Endodermal cell (in vitro differentiated cells): Measurements from ENCODE around the gene ALOX5AP. TPM values are rescaled to one million over a fixed set of nuclear protein-coding genes. Genes with fewer than 3 reads are reported as not detected.

Experiments used
- DNase-seq: peaks from one replicate; pipeline ENCODE4 v3.0.0-alpha.2; 2017
- H3K27ac ChIP-seq: 2 replicates; pipeline ENCODE4 v1.5.1; 2013; ENCODE audit warnings: mild to moderate bottlenecking, low read depth, low read length, moderate library complexity
- H3K27me3 ChIP-seq: 2 replicates; pipeline ENCODE4 v1.6.1; 2013; ENCODE audit warnings: mild to moderate bottlenecking, low read length, moderate library complexity; ENCODE audit not compliant: insufficient read depth, control insufficient read depth, poor library complexity, severe bottlenecking
- H3K36me3 ChIP-seq: 2 replicates; pipeline ENCODE4 v1.7.0; 2013; ENCODE audit warnings: mild to moderate bottlenecking, low read length, moderate library complexity; ENCODE audit not compliant: control insufficient read depth, insufficient read depth
- H3K4me1 ChIP-seq: one replicate; pipeline ENCODE4 v1.7.0; 2013; ENCODE audit warnings: low read length; ENCODE audit not compliant: control insufficient read depth, insufficient read depth
- H3K4me3 ChIP-seq: 2 replicates; pipeline ENCODE4 v1.5.1; 2013; ENCODE audit warnings: mild to moderate bottlenecking, low read length, moderate library complexity
- H3K9ac ChIP-seq: 2 replicates; pipeline ENCODE4 v1.6.1; 2013; ENCODE audit warnings: mild to moderate bottlenecking, low read length, moderate library complexity; ENCODE audit not compliant: poor library complexity, severe bottlenecking; ENCODE audit errors: extremely low read depth
- H3K9me3 ChIP-seq: 2 replicates; pipeline ENCODE4 v1.6.1; 2013; ENCODE audit warnings: mild to moderate bottlenecking, low read length, moderate library complexity; ENCODE audit not compliant: control insufficient read depth
- H3K27ac Mint-ChIP-seq: 2 replicates; pipeline ENCODE4 v1.8.0; 2020; ENCODE audit warnings: mixed read lengths
- H3K27me3 Mint-ChIP-seq: 2 replicates; pipeline ENCODE4 v1.8.0; 2021; ENCODE audit warnings: mild to moderate bottlenecking, mixed read lengths; ENCODE audit not compliant: insufficient read depth
- H3K36me3 Mint-ChIP-seq: 2 replicates; pipeline ENCODE4 v1.8.0; 2020; ENCODE audit warnings: low read depth, mixed read lengths
- H3K4me1 Mint-ChIP-seq: 2 replicates; pipeline ENCODE4 v1.8.0; 2020; ENCODE audit warnings: mixed read lengths
- H3K4me3 Mint-ChIP-seq: 2 replicates; pipeline ENCODE4 v1.8.0; 2020; ENCODE audit warnings: mild to moderate bottlenecking, moderate library complexity, mixed read lengths
- H3K9me3 Mint-ChIP-seq: 2 replicates; pipeline ENCODE4 v1.8.0; 2020; ENCODE audit warnings: mild to moderate bottlenecking, mixed read lengths
- WGBS, 2 experiments: methylation state at CpG; one replicate each; pipeline versions ENCODE4 v1.1.5 to v1.1.7; 2013; ENCODE audit warnings: missing lambda C conversion rate in 2 of 2, mixed read lengths in 1 of 2; ENCODE audit not compliant: insufficient coverage in 1 of 2, insufficient read length in 1 of 2; 5-methylcytosine and 5-hydroxymethylcytosine counted together
- total RNA-seq, 2 donors: library from RNA; stranded (reverse); fragmentation: NEBNext Ultra II Directional in 1 of 2; extraction: Animal tissue kit (Norgen Biotek cat#: 25700) in 1 of 2; gene quantifications; 2 replicates in 1 of 2; 3 replicates in 1 of 2; pipeline ENCODE4 v1.2.1, GENCODE V29; 2021
- TF ChIP-seq, protein P1 (sequence below): fragments of 200-600 bp; sonication (generic); conservative IDR thresholded peaks from 2 replicates; pipeline ENCODE4 v1.5.0; 2021; ENCODE audit warnings: antibody characterized with exemption, mild to moderate bottlenecking

The ALOX5AP gene
- total RNA-seq, 2 donors from 2014 or later: not detected

DNA sequence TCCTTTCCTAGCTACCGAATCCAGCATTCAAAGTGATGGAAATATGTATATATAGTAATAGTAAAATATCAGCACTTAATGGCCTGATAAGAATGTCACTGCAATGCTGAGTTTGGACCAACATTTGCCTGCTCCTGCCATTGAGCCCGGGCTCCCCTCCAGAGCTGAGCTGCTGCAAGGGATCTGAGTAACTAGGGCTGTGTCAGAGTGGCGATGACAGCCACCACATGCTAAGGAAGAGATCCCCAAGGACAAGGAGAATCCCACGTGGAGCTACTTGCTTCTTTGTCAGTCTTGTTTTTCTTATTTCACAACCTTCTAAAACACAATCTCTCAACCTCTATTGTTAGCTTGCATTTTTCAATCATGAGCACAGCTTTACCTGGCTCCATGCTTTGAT, 19.5 kb upstream of the ALOX5AP start:
- Histone ChIP-seq H3K36me3 (no peaks in the 10 kb centered on the region), H3K4me1 (no peaks in the 10 kb centered on the region), H3K9ac (no peak overlapping the region), H3K27ac (no peak overlapping the region), H3K9me3 (no peaks in the 10 kb centered on the region), H3K27me3 (no peaks in the 10 kb centered on the region), H3K4me3 (no peak overlapping the region)
- 86 to 92% methylated on average over 1 to 4 of the region's 4 CpGs for WGBS, 2 experiments
- H3K4me3 Mint-ChIP-seq: no peak overlapping the region
- DNase-seq: peak; percentile 10
- no peaks in the 10 kb centered on the region for H3K9me3 Mint-ChIP-seq
- no peaks in the 10 kb centered on the region for H3K36me3 Mint-ChIP-seq
- no peaks in the 10 kb centered on the region for H3K27me3 Mint-ChIP-seq
- H3K27ac Mint-ChIP-seq: no peak overlapping the region
- TF ChIP-seq, protein P1, sequence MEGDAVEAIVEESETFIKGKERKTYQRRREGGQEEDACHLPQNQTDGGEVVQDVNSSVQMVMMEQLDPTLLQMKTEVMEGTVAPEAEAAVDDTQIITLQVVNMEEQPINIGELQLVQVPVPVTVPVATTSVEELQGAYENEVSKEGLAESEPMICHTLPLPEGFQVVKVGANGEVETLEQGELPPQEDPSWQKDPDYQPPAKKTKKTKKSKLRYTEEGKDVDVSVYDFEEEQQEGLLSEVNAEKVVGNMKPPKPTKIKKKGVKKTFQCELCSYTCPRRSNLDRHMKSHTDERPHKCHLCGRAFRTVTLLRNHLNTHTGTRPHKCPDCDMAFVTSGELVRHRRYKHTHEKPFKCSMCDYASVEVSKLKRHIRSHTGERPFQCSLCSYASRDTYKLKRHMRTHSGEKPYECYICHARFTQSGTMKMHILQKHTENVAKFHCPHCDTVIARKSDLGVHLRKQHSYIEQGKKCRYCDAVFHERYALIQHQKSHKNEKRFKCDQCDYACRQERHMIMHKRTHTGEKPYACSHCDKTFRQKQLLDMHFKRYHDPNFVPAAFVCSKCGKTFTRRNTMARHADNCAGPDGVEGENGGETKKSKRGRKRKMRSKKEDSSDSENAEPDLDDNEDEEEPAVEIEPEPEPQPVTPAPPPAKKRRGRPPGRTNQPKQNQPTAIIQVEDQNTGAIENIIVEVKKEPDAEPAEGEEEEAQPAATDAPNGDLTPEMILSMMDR: no peak
- no peaks in the 10 kb centered on the region for H3K4me1 Mint-ChIP-seq

DNA sequence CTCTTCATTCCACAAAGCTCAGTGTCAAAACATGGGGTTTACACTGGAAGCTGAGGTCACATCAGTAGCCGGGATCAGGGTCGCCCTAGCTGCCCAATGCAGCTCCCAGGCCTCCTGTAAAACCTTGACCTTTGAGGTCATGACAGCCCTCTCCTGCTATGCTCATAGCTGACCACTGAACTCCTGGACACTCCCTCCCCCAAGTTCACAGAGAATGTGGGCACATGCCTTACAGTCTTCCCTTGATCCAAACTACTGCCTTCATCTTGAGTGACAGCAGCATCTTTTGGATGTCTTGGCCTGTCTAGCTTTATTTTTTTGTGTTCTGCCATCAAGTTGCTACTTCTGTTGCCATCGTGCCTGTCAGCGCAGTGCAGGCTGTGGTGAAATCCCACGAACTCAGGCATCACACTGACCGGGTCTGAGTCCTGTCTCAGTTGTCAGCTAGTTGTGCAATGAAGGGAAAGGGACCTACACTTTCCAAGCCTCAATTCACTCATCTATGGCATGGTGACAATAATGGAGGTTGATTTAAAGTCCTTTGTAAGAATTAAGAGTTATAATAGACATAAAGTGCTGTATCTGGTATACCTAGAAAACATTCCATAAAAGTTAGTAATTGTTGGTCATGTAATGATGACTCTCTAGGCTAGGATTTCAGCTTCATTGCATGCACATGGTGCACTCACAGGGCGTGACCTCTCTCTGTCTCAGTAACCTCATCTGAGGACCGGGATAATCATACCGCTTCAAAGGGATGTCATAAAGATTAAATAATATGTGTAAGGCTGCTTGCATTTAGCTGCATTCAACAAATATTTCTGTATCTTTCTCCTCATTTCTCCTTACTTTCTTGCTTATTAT, 16.4 kb upstream of the ALOX5AP start:
- 94 to 98% methylated on average over 8 to 9 of the region's 9 CpGs for WGBS, 2 experiments
- no peak overlapping the region for H3K27ac ChIP-seq
- no peaks in the 10 kb centered on the region for H3K36me3 Mint-ChIP-seq
- DNase-seq: no peak
- no peak overlapping the region for H3K4me3 ChIP-seq
- H3K36me3 ChIP-seq: no peaks in the 10 kb centered on the region
- TF ChIP-seq, protein P1: no peak
- H3K27me3 ChIP-seq: no peaks in the 10 kb centered on the region
- H3K9me3 ChIP-seq: no peaks in the 10 kb centered on the region
- no peak overlapping the region for H3K4me3 Mint-ChIP-seq
- H3K27ac Mint-ChIP-seq: no peak overlapping the region
- no peaks in the 10 kb centered on the region for H3K4me1 ChIP-seq
- peaks cover 4% of the 10 kb centered on the region for H3K27me3 Mint-ChIP-seq
- H3K9ac ChIP-seq: no peak overlapping the region
- H3K9me3 Mint-ChIP-seq: no peaks in the 10 kb centered on the region
- no peaks in the 10 kb centered on the region for H3K4me1 Mint-ChIP-seq

DNA sequence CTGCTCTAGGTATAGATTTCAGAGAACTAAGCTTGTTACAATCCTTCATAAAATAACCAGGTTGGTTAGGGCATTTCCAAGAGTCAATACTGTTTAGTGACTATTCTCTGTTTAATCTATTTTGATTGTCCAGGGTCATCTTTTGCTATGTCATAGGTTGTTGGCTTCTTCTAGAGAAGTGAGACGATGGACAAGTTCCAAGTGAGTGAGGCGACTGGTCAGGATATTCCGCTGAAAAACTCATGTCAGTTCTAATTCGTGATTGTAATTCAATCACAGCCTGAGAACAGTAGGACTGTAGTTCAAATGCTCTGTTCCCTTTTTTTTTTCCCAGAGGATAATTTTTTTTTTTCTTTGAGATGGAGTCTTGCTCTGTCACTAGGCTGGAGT, 15.8 kb upstream of the ALOX5AP start:
- H3K27ac Mint-ChIP-seq: no peak overlapping the region
- no peak overlapping the region for H3K4me3 ChIP-seq
- no peaks in the 10 kb centered on the region for H3K27me3 ChIP-seq
- no peaks in the 10 kb centered on the region for H3K36me3 Mint-ChIP-seq
- H3K27ac ChIP-seq: no peak overlapping the region
- no peaks in the 10 kb centered on the region for H3K9me3 Mint-ChIP-seq
- TF ChIP-seq, protein P1: no peak
- 92 to 100% methylated on average over 3 to 4 of the region's 4 CpGs for WGBS, 2 experiments
- H3K9ac ChIP-seq: no peak overlapping the region
- H3K4me1 ChIP-seq: no peaks in the 10 kb centered on the region
- H3K27me3 Mint-ChIP-seq: peaks cover 4% of the 10 kb centered on the region
- no peaks in the 10 kb centered on the region for H3K36me3 ChIP-seq
- no peak overlapping the region for H3K4me3 Mint-ChIP-seq
- no peak for DNase-seq
- no peaks in the 10 kb centered on the region for H3K4me1 Mint-ChIP-seq
- no peaks in the 10 kb centered on the region for H3K9me3 ChIP-seq
